ENCODE results near the gene HYKK. TPM values are rescaled to one million over a fixed set of nuclear protein-coding genes. Genes with fewer than 3 reads are reported as not detected.

The HYKK gene
- total and polyA plus RNA-seq, 2 of the 8 experiments (the other 6 are each of a cell fraction or from before 2014, with no cell fraction given), result 2.0 to 3.7 TPM

GRCh38 chr15:78561490-78561889 lies 54.1 kb downstream of the HYKK start:
- Histone ChIP-seq H3K27ac (ENCODE audit: low read depth, low read length) (no peak overlapping the region), H2BK15ac (ENCODE audit: low read length) (no peak overlapping the region), H3K4me3 (ENCODE audit: extremely low read depth in 1 of 4, insufficient read depth in 2 of 4, low read depth in 3 of 4, low read length in 4 of 4) (no peak overlapping the region), H2BK12ac (ENCODE audit: low read depth, low read length) (no peak overlapping the region), H4K8ac (ENCODE audit: extremely low read depth, insufficient read depth, low read length) (no peak overlapping the region), H3K79me1 (ENCODE audit: low read depth, low read length) (no peaks in the 10 kb centered on the region), H3K23ac (ENCODE audit: insufficient read length) (no peak overlapping the region), H3K14ac (ENCODE audit: insufficient read length) (no peak overlapping the region), H3K79me2 (ENCODE audit: control insufficient read depth in 1 of 2, insufficient read depth in 2 of 2, low read length in 2 of 2) (peaks cover 0 to 3% of the 10 kb centered on the region in 2 experiments; a peak in 1 of 4 replicates), H4K91ac (replicated peaks; ENCODE audit: insufficient read length, low read length) (no peak overlapping the region), H3K9me3 (ENCODE audit: insufficient read depth in 2 of 2, low read depth in 1 of 2, low read length in 1 of 2) (no peaks in the 10 kb centered on the region), H2BK120ac (replicated peaks; ENCODE audit: low read depth, low read length) (no peak overlapping the region), H2AK5ac (ENCODE audit: low read depth, low read length) (no peak overlapping the region), H3K4ac (replicated peaks; ENCODE audit: insufficient read length, low read depth, low read length) (no peak overlapping the region), H4K20me1 (replicated peaks in 1 of 2; ENCODE audit: control insufficient read depth in 1 of 2, insufficient read depth in 2 of 2, low read length in 2 of 2) (no peaks in the 10 kb centered on the region), H3K36me3 (ENCODE audit: control insufficient read depth in 2 of 4, insufficient read depth in 4 of 4, low read length in 3 of 4) (no peaks in the 10 kb centered on the region), H2AFZ (ENCODE audit: low read length) (no peak overlapping the region), H2BK20ac (ENCODE audit: low read length) (no peak overlapping the region), H3K56ac (replicated peaks; ENCODE audit: insufficient read length, low read depth, low read length) (no peak overlapping the region), H3K27me3 (replicated peaks in 1 of 4; ENCODE audit: control insufficient read depth in 3 of 4, extremely low read depth in 1 of 4, insufficient read depth in 3 of 4, low read length in 3 of 4) (no peaks in the 10 kb centered on the region), H3K4me1 (replicated peaks in 1 of 4; ENCODE audit: control insufficient read depth in 3 of 4, insufficient read depth in 4 of 4, low read length in 3 of 4) (peaks cover 3 to 7% (median 4%) of the 10 kb centered on the region in 4 experiments; a peak in 6 of 7 replicates), H4K5ac (ENCODE audit: insufficient read length, low read depth, low read length) (no peak overlapping the region), H3K23me2 (ENCODE audit: low read depth, low read length) (peaks cover 7% of the 10 kb centered on the region; the same call in 1 of the 2 replicates), H3K9ac (replicated peaks in 1 of 4; ENCODE audit: extremely low read depth in 1 of 4, low read depth in 3 of 4, low read length in 3 of 4) (no peak overlapping the region), H2BK5ac (ENCODE audit: low read depth, low read length) (no peak overlapping the region), H3K4me2 (ENCODE audit: insufficient read depth in 1 of 2, low read depth in 2 of 2, low read length in 2 of 2) (no peak overlapping the region), H3K18ac (ENCODE audit: extremely low read depth, low read length) (no peak overlapping the region)
- 81% methylated on average over 5 of the region's 5 CpGs; no CpG with 5 or more reads in 1 of the 2 experiments for WGBS, 2 experiments (ENCODE audit: extremely low coverage in 1 of 2, insufficient coverage in 1 of 2, insufficient read length in 1 of 2, insufficient replicate concordance in 2 of 2, low coverage in 1 of 2, low lambda C conversion rate in 2 of 2, missing lambda C conversion rate in 1 of 2)
- no peak for TF ChIP-seq MAFK (IDR thresholded peaks at IDR 0.05; ENCODE audit: low read depth, low read length)
- TF ChIP-seq TCF12 (IDR thresholded peaks at IDR 0.05; ENCODE audit: low read depth, low read length), result no peak
- TF ChIP-seq SIX5 (IDR thresholded peaks at IDR 0.05; ENCODE audit: low read depth, low read length), result no peak
- TF ChIP-seq KDM4A (IDR thresholded peaks at IDR 0.05; ENCODE audit: low read depth, low read length, severe bottlenecking), result no peak
- no peak for TF ChIP-seq JUND (IDR thresholded peaks at IDR 0.05; ENCODE audit: low read length)
- TF ChIP-seq HDAC2 (IDR thresholded peaks at IDR 0.05; ENCODE audit: borderline replicate concordance in 1 of 2, low read depth in 2 of 2, low read length in 2 of 2), result no peak
- no peak for TF ChIP-seq EZH2 (IDR thresholded peaks at IDR 0.05; ENCODE audit: low read depth, low read length, severe bottlenecking)
- FAIRE-seq (no peak), DNase-seq (ENCODE audit: low read depth in 1 of 2, low spot score in 2 of 2) (no peak)
- CTCF ChIA-PET (ENCODE audit: partially characterized antibody), result no interaction called here
- POLR2A ChIA-PET (ENCODE audit: partially characterized antibody), result no interaction called here
